Measurements from ENCODE around the gene TBX2. TPM values are rescaled to one million over a fixed set of nuclear protein-coding genes. Genes with fewer than 3 reads are reported as not detected.

The TBX2 gene
- total and polyA plus RNA-seq, 2 donors (not counting 1 experiment from before 2014, with no cell fraction given), result 40.5 to 148 TPM

GRCh38 chr17:61414141-61414935 lies 14.7 kb downstream of the TBX2 start:
- peak in 1 of 2 donors; percentile 72 for DNase-seq (ENCODE audit: low read depth in 2 of 2)
- Histone ChIP-seq H3K4me3 (replicated peaks in 1 of 4; ENCODE audit: control extremely low read depth in 1 of 4, insufficient read depth in 1 of 4, low read depth in 3 of 4, low read length in 4 of 4) (peak overlapping the region in 1 of 4 experiments; percentile 81), H3K4me2 (ENCODE audit: extremely low read depth, insufficient read depth, low read length) (peak overlapping the region; percentile 58)

GRCh38 chr17:61414936-61415251 lies 15.3 kb downstream of the TBX2 start:
- Histone ChIP-seq H3K9ac (ENCODE audit: insufficient read depth, low read length) (no peak overlapping the region), H3K4me3 (replicated peaks in 1 of 4; ENCODE audit: control extremely low read depth in 1 of 4, insufficient read depth in 1 of 4, low read depth in 3 of 4, low read length in 4 of 4) (peak overlapping the region in 1 of 4 experiments; percentile 81), H3K27me3 (ENCODE audit: control insufficient read depth, insufficient read depth, low read length) (no peaks in the 10 kb centered on the region), H3K4me1 (ENCODE audit: control insufficient read depth, extremely low read depth, insufficient read depth, low read length) (peaks cover 32% of the 10 kb centered on the region), H3K79me2 (ENCODE audit: control insufficient read depth, insufficient read depth, low read length) (peaks cover 26% of the 10 kb centered on the region), H3K4me2 (ENCODE audit: extremely low read depth, insufficient read depth, low read length) (no peak overlapping the region), H2AFZ (ENCODE audit: low read length) (no peak overlapping the region), H3K9me3 (ENCODE audit: control insufficient read depth, insufficient read depth, low read depth, low read length) (no peaks in the 10 kb centered on the region), H3K27ac (ENCODE audit: insufficient read depth, low read length) (peak overlapping the region; percentile 57), H3K36me3 (ENCODE audit: control insufficient read depth, insufficient read depth, low read length) (no peaks in the 10 kb centered on the region), H4K20me1 (ENCODE audit: control insufficient read depth, extremely low read depth, insufficient read depth, low read length) (no peaks in the 10 kb centered on the region)
- TF ChIP-seq EZH2 (IDR thresholded peaks at IDR 0.05; ENCODE audit: low read length, missing control alignments) (no peak), CTCF (conservative IDR thresholded peaks at IDR 0.05 in 1 of 2, IDR thresholded peaks at IDR 0.05 in 1 of 2; ENCODE audit: low read depth in 1 of 2, low read length in 2 of 2) (no peak)
- no peak for DNase-seq (ENCODE audit: low read depth in 2 of 2)

More at GRCh38 chr17:61414141-61414935, 14.7 kb downstream of the TBX2 start:
- Histone ChIP-seq H3K9me3 (ENCODE audit: control insufficient read depth, insufficient read depth, low read depth, low read length) (no peaks in the 10 kb centered on the region), H3K4me1 (ENCODE audit: control insufficient read depth, extremely low read depth, insufficient read depth, low read length) (peaks cover 33% of the 10 kb centered on the region), H3K79me2 (ENCODE audit: control insufficient read depth, insufficient read depth, low read length) (peaks cover 29% of the 10 kb centered on the region), H3K9ac (ENCODE audit: insufficient read depth, low read length) (no peak overlapping the region), H2AFZ (ENCODE audit: low read length) (no peak overlapping the region), H3K27ac (ENCODE audit: insufficient read depth, low read length) (peak overlapping the region; percentile 57), H3K36me3 (ENCODE audit: control insufficient read depth, insufficient read depth, low read length) (peaks cover under 1% of the 10 kb centered on the region), H4K20me1 (ENCODE audit: control insufficient read depth, extremely low read depth, insufficient read depth, low read length) (no peaks in the 10 kb centered on the region), H3K27me3 (ENCODE audit: control insufficient read depth, insufficient read depth, low read length) (no peaks in the 10 kb centered on the region)
- TF ChIP-seq CTCF (conservative IDR thresholded peaks at IDR 0.05 in 1 of 2, IDR thresholded peaks at IDR 0.05 in 1 of 2; ENCODE audit: low read depth in 1 of 2, low read length in 2 of 2), result no peak
- TF ChIP-seq EZH2 (IDR thresholded peaks at IDR 0.05; ENCODE audit: low read length, missing control alignments), result no peak

- DNase-seq (ENCODE audit: low read depth in 2 of 2), result peak in 1 of 2 donors; percentile 40
- H3K4me1 ChIP-seq (ENCODE audit: control insufficient read depth, extremely low read depth, insufficient read depth, low read length), result peaks cover 28% of the 10 kb centered on the region
- H3K79me2 ChIP-seq (ENCODE audit: control insufficient read depth, insufficient read depth, low read length), result peaks cover 19% of the 10 kb centered on the region
- H3K27ac ChIP-seq (ENCODE audit: insufficient read depth, low read length), result peak overlapping the region; percentile 38
- H3K9ac ChIP-seq (ENCODE audit: insufficient read depth, low read length), result no peak overlapping the region
- H3K4me3 ChIP-seq (replicated peaks in 1 of 4; ENCODE audit: control extremely low read depth in 1 of 4, insufficient read depth in 1 of 4, low read depth in 3 of 4, low read length in 4 of 4), result no peak overlapping the region
- TF ChIP-seq CTCF (conservative IDR thresholded peaks at IDR 0.05 in 1 of 2, IDR thresholded peaks at IDR 0.05 in 1 of 2; ENCODE audit: low read depth in 1 of 2, low read length in 2 of 2) (no peak), EZH2 (IDR thresholded peaks at IDR 0.05; ENCODE audit: low read length, missing control alignments) (no peak)
- H3K27me3 ChIP-seq (ENCODE audit: control insufficient read depth, insufficient read depth, low read length), result no peaks in the 10 kb centered on the region
- H3K9me3 ChIP-seq (ENCODE audit: control insufficient read depth, insufficient read depth, low read depth, low read length), result no peaks in the 10 kb centered on the region
- H3K4me2 ChIP-seq (ENCODE audit: extremely low read depth, insufficient read depth, low read length), result no peak overlapping the region
- no peak overlapping the region for H2AFZ ChIP-seq (ENCODE audit: low read length)
- H3K36me3 ChIP-seq (ENCODE audit: control insufficient read depth, insufficient read depth, low read length), result no peaks in the 10 kb centered on the region
- no peaks in the 10 kb centered on the region for H4K20me1 ChIP-seq (ENCODE audit: control insufficient read depth, extremely low read depth, insufficient read depth, low read length)
These were observed 15.9 kb downstream of the TBX2 start for GRCh38 chr17:61415374-61416210.
